Endothelial cell of umbilical vein (primary cell): ENCODE results near the gene ADPRH. TPM values are rescaled to one million over a fixed set of nuclear protein-coding genes. Genes with fewer than 3 reads are reported as not detected.

Experiments used
- BruUV-seq: library from RNA; stranded (reverse); fragments of 400-500 nt; replicated peaks from 2 replicates; lab custom pipeline; 2021; lab: Mats Ljungman, UMichigan
- CTCF ChIA-PET: fragments of 300-600, 350-600 bp; sonication (Branson Sonifier 250); formaldehyde crosslinking; loops from one replicate; lab custom pipeline; 2021; ENCODE audit warnings: antibody characterized with exemption, inconsistent platforms; lab: Charles Lee
- POLR2A ChIA-PET: fragments of 300-600, 350-600 bp; sonication (Branson Sonifier 250); formaldehyde crosslinking; loops from one replicate; lab custom pipeline; 2021; ENCODE audit warnings: antibody characterized with exemption, inconsistent platforms; lab: Charles Lee
- DNase-seq: peaks from one replicate; pipeline ENCODE4 v3.0.0-alpha.2; 2011; ENCODE audit warnings: low read depth, low spot score
- FAIRE-seq: peaks from 2 replicates; lab custom pipeline; 2011; peaks lifted over from hg19 to GRCh38; lab: Jason Lieb, UNC
- H2AFZ ChIP-seq: 2 replicates; pipeline ENCODE4 v1.6.0; 2012; ENCODE audit warnings: low read depth, low read length, control low read depth, inconsistent platforms
- H3K27ac ChIP-seq: 2 replicates; pipeline ENCODE4 v1.5.1; 2011; ENCODE audit warnings: low read depth, mild to moderate bottlenecking, control low read depth, low read length, moderate library complexity; ENCODE audit not compliant: insufficient read depth
- H3K27me3 ChIP-seq, 2 experiments: 2 replicates each; pipeline versions ENCODE4 v1.6.0 to v1.6.1; 2011; ENCODE audit warnings: low read length in 2 of 2, mixed read lengths in 1 of 2; ENCODE audit not compliant: control insufficient read depth in 2 of 2, insufficient read depth in 2 of 2
- H3K36me3 ChIP-seq, 2 experiments: 2 replicates in 1 of 2; 3 replicates in 1 of 2; pipeline ENCODE4 v1.5.1; 2011; ENCODE audit warnings: low read length in 2 of 2, mild to moderate bottlenecking in 1 of 2, moderate library complexity in 1 of 2; ENCODE audit not compliant: control insufficient read depth in 2 of 2, insufficient read depth in 2 of 2; ENCODE audit errors: extremely low read depth in 1 of 2
- H3K4me1 ChIP-seq: 3 replicates; pipeline ENCODE4 v1.5.1; 2011; ENCODE audit warnings: mild to moderate bottlenecking, low read length; ENCODE audit not compliant: control insufficient read depth, insufficient read depth; ENCODE audit errors: extremely low read depth
- H3K4me2 ChIP-seq: 2 replicates; pipeline ENCODE4 v1.6.1; 2011; ENCODE audit warnings: low read length, control low read depth, mixed read lengths; ENCODE audit not compliant: insufficient read depth
- H3K4me3 ChIP-seq, 3 experiments: fragments of 200-600 bp in 1 of 3; sonication (generic), shearing (Covaris generic) in 1 of 3; replicated peaks in 1 of 3; 2 replicates each; pipeline ENCODE4 v1.5.1; 2011 to 2016; ENCODE audit warnings: control low read depth in 3 of 3, low read length in 3 of 3, mild to moderate bottlenecking in 2 of 3, inconsistent platforms in 1 of 3, low read depth in 1 of 3, moderate library complexity in 1 of 3; ENCODE audit not compliant: insufficient read depth in 1 of 3
- H3K79me2 ChIP-seq: 2 replicates; pipeline ENCODE4 v1.6.0; 2012; ENCODE audit warnings: low read length, inconsistent platforms; ENCODE audit not compliant: control insufficient read depth, insufficient read depth
- H3K9ac ChIP-seq: replicated peaks from 2 replicates; pipeline ENCODE3; 2011; ENCODE audit warnings: low read length, control low read depth; ENCODE audit not compliant: insufficient read depth; ENCODE audit errors: extremely low read depth
- H3K9me1 ChIP-seq: replicated peaks from 3 replicates; pipeline ENCODE4 v1.6.0; 2011; ENCODE audit warnings: mild to moderate bottlenecking, low read length; ENCODE audit not compliant: control insufficient read depth, insufficient read depth; ENCODE audit errors: extremely low read depth
- H3K9me3 ChIP-seq: replicated peaks from 2 replicates; pipeline ENCODE4 v1.5.1; 2012; ENCODE audit warnings: low read length, inconsistent platforms; ENCODE audit not compliant: control insufficient read depth, insufficient read depth
- H4K20me1 ChIP-seq: replicated peaks from 2 replicates; pipeline ENCODE3; 2011; ENCODE audit warnings: mild to moderate bottlenecking, low read length; ENCODE audit not compliant: control insufficient read depth, insufficient read depth; ENCODE audit errors: extremely low read depth
- CTCF ChIP-seq, 2 donors: IDR thresholded peaks; 1 replicate in 1 of 2; 2 replicates in 1 of 2; pipeline ENCODE4 v1.5.1; 2011; ENCODE audit warnings: low read length in 2 of 2, mild to moderate bottlenecking in 2 of 2, moderate library complexity in 2 of 2, control low read depth in 1 of 2, inconsistent platforms in 1 of 2, low read depth in 1 of 2; ENCODE audit not compliant: insufficient read depth in 1 of 2; ENCODE audit errors: extremely low read depth in 1 of 2
- EZH2 ChIP-seq: IDR thresholded peaks from 2 replicates; pipeline ENCODE4 v1.6.1; 2012; ENCODE audit warnings: borderline replicate concordance, low read depth, mild to moderate bottlenecking, moderate library complexity, low read length, inconsistent platforms; ENCODE audit not compliant: severe bottlenecking
- FOS ChIP-seq: IDR thresholded peaks from 2 replicates; pipeline ENCODE4 v1.6.1; 2011; ENCODE audit warnings: mild to moderate bottlenecking, low read length, moderate library complexity, borderline replicate concordance; ENCODE audit not compliant: insufficient read depth
- GATA2 ChIP-seq: IDR thresholded peaks from 2 replicates; pipeline ENCODE4 v1.7.0; 2011; ENCODE audit warnings: low read depth, mild to moderate bottlenecking, moderate library complexity, mixed read lengths, low read length; ENCODE audit not compliant: insufficient read length, insufficient read depth
- JUN ChIP-seq: IDR thresholded peaks from 2 replicates; pipeline ENCODE4 v1.6.1; 2011; ENCODE audit warnings: borderline replicate concordance, low read depth; ENCODE audit not compliant: insufficient read length, insufficient read depth
- MAX ChIP-seq: IDR thresholded peaks from 2 replicates; pipeline ENCODE4 v1.6.1; 2011; ENCODE audit not compliant: insufficient read depth, insufficient read length
- MYC ChIP-seq: IDR thresholded peaks from one replicate; pipeline ENCODE4 v1.6.1; 2011; ENCODE audit warnings: mild to moderate bottlenecking, low read depth, low read length
- POLR2A ChIP-seq: IDR thresholded peaks from 2 replicates; pipeline ENCODE4 v1.6.1; 2012; ENCODE audit warnings: low read depth, mild to moderate bottlenecking, control low read depth, low read length
- POLR2AphosphoS5 ChIP-seq: IDR thresholded peaks from 2 replicates; pipeline ENCODE4 v1.6.1; 2012; ENCODE audit warnings: low read depth, mild to moderate bottlenecking, control low read depth, low read length, moderate library complexity; ENCODE audit not compliant: insufficient read depth
- dilution Hi-C: fragments of 300-500 bp; cut with MboI; formaldehyde crosslinking; loops from one replicate; pipeline ENCODE4 v1.15.0; 2019; ENCODE audit warnings: low sequenced_read_pairs; ENCODE audit not compliant: extremely low pct_ligation_motif_present
- intact Hi-C: fragments of 100-400 bp; cut with micrococcal nuclease; formaldehyde crosslinking; loops from one replicate; pipeline ENCODE4 v1.10.0; 2022
- polyA plus RNA-seq, 4 experiments: library from polyadenylated mRNA; depleted of rRNA in 3 of 4; stranded (reverse) in 3 of 4; unstranded in 1 of 4; fragments of >200 nt; gene quantifications; 2 replicates each; pipeline versions ENCODE4 v1.2.1 to v1.2.3, GENCODE V29; 2011 to 2012; ENCODE audit warnings: missing spikeins in 1 of 4
- total RNA-seq: library from RNA; stranded (reverse); gene quantifications from 2 replicates; pipeline ENCODE4 v1.2.3, GENCODE V29; 2021

ADPRH gene
- total and polyA plus RNA-seq, 2 donors (not counting 3 experiments of a cell fraction or from before 2014, with no cell fraction given), result 3.5 to 8.0 TPM

- Histone ChIP-seq H2AFZ (no peak overlapping the region), H3K4me3 (no peak overlapping the region), H3K4me2 (no peak overlapping the region), H3K9ac (no peak overlapping the region), H3K9me3 (no peaks in the 10 kb centered on the region), H3K27me3 (peaks cover 5 to 11% of the 10 kb centered on the region in 2 experiments), H3K27ac (no peak overlapping the region), H3K36me3 (no peaks in the 10 kb centered on the region), H3K4me1 (no peaks in the 10 kb centered on the region), H3K9me1 (no peaks in the 10 kb centered on the region), H3K79me2 (no peaks in the 10 kb centered on the region), H4K20me1 (no peaks in the 10 kb centered on the region)
- dilution Hi-C loops (no loop called here), intact Hi-C loops (no loop called here)
- POLR2A ChIA-PET, result no interaction called here
- no TSS peak for BruUV-seq
- DNase-seq (no peak), FAIRE-seq (no peak)
- CTCF ChIA-PET, result interaction anchor here (1.1 to 1.2 kb wide), 2 partner anchors 13 to 18 kb away, joined by 4 read pairs; no protein-coding TSS in a partner anchor
- no peak for TF ChIP-seq POLR2AphosphoS5
- no peak for TF ChIP-seq EZH2
- TF ChIP-seq JUN, result no peak
- no peak for TF ChIP-seq FOS
- no peak for TF ChIP-seq GATA2
- no peak for TF ChIP-seq MYC
- TF ChIP-seq CTCF (IDR thresholded peaks at IDR 0.05; ENCODE audit: extremely low read depth in 1 of 2, insufficient read depth in 1 of 2, low read depth in 1 of 2, low read length in 2 of 2), result no peak
- no peak for TF ChIP-seq MAX
- TF ChIP-seq POLR2A, result no peak
Observed at GRCh38 chr3:119613201-119613600, 33.9 kb downstream of the ADPRH start.
